Activated T-cell treated with anti-CD3 and anti-CD28 coated beads, Interleukin-2, amount 50 U/mL, for 4 hours (primary cell): ENCODE measurements around the gene UBE2E2. TPM values are rescaled to one million over a fixed set of nuclear protein-coding genes. Genes with fewer than 3 reads are reported as not detected.

Experiments
- ATAC-seq, 2 donors: fragments of 200-7000 bp; cut with Tn5 transposase; one replicate each; pipeline ENCODE4 v1.10.0; 2021
- DNase-seq: peaks from one replicate; pipeline ENCODE4 v3.0.0-alpha.2; 2020
- H3K27me3 Mint-ChIP-seq: one replicate; pipeline ENCODE4 v1.8.0; 2021; ENCODE audit warnings: low read depth, mixed read lengths
- H3K36me3 Mint-ChIP-seq: one replicate; pipeline ENCODE4 v1.8.0; 2022; ENCODE audit warnings: mixed read lengths; ENCODE audit not compliant: insufficient read depth
- H3K4me1 Mint-ChIP-seq: one replicate; pipeline ENCODE4 v1.8.0; 2021; ENCODE audit warnings: low read depth, mixed read lengths
- H3K4me3 Mint-ChIP-seq: one replicate; pipeline ENCODE4 v1.8.0; 2021; ENCODE audit warnings: mild to moderate bottlenecking, moderate library complexity, mixed read lengths
- H3K9me3 Mint-ChIP-seq: one replicate; pipeline ENCODE4 v1.8.0; 2021; ENCODE audit warnings: mixed read lengths
- total RNA-seq, 3 donors: library from RNA; stranded (reverse); gene quantifications; one replicate each; pipeline ENCODE4 v1.2.1, GENCODE V29; 2021

UBE2E2 gene
- total RNA-seq, 3 donors from 2014 or later = 8.7 to 11.5 (median 10.4) TPM

DNA sequence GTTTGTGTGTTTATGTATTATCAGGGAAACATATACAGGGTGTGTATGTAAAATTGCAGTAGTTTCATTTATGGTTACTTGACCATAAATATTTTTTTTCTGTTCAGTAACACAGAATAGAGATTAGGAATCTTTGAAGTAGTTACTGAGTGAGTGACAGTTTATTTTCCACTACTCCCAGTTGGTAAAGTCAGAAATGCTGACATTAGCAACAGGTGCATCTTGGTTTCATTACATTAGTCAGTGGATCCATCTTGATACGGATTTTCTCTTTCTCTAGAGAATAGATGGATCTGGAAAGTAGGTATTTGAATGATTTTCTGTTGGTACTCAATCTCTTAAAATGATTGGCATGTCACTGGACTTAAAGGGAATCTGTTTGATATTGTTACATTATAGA, 6.0 kb downstream of the UBE2E2 start:
- Mint-ChIP-seq H3K36me3 (no peaks in the 10 kb centered on the region), H3K4me3 (no peak overlapping the region), H3K4me1 (peaks cover 19% of the 10 kb centered on the region), H3K9me3 (no peaks in the 10 kb centered on the region), H3K27me3 (peaks cover 8% of the 10 kb centered on the region)
- DNase-seq = no peak
- ATAC-seq = no peak

DNA sequence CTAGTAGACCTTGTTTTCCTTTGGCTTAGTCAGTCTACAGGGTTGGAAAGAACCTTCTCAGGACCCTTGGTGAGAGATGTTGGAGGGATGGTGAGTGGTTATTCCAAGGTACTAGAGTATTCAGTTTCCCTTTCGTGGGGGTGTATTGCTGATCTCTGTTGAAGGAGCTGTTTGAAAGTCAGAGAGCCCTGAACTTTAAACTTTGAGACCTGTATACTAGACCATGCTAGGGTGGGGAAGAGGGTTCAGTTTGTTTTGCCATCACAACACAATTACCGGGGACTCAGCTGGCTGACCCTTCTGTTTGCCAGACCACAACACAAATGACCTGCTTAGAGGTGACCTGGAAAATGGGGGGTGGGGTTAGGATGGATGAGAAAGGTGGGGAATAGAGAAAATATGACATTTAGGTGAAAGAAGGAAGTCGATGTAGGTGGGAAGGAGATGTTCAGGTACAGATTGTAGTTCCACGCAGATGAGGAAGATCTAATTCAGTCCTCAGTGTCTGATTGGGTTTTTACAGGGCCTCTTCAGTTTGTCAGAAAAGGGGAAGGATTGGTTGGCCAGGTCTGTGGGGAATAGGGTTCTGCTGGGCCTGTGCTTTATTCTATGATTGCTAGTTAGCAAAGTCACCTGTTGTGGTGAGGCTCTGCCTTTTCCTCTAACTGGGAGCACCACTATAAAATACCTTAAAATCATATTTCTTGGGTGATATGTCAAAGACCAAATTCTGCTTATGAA, 6.8 kb downstream of the UBE2E2 start:
- no peak for ATAC-seq
- peaks cover 4% of the 10 kb centered on the region for H3K27me3 Mint-ChIP-seq
- H3K36me3 Mint-ChIP-seq = no peaks in the 10 kb centered on the region

DNA sequence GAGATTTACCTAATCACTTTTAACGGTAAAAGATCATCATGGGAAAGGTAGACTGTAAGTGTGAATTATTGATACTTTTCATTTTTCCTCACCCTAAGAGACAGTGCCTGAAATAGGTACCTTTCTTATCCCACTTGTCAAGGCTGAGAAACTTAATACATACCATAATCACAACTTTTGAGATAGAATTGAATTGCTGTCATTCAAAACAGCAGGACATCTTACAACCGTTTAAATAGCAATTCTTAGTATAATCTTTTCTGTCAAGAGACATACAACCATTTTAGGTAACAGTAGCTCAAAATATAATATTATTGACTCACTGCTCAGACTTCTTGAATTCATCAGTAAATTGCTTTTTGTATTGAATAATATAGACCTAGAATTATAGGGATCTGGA, 10.7 kb downstream of the UBE2E2 start:
- no peak overlapping the region for H3K4me3 Mint-ChIP-seq
- no peaks in the 10 kb centered on the region for H3K36me3 Mint-ChIP-seq
- no peak for DNase-seq
- H3K4me1 Mint-ChIP-seq = peaks cover 10% of the 10 kb centered on the region
- no peaks in the 10 kb centered on the region for H3K27me3 Mint-ChIP-seq
- no peak for ATAC-seq
- no peaks in the 10 kb centered on the region for H3K9me3 Mint-ChIP-seq

More for the DNA sequence above, 6.8 kb downstream of the UBE2E2 start:
- no peak overlapping the region for H3K4me3 Mint-ChIP-seq
- no peak for DNase-seq
- H3K4me1 Mint-ChIP-seq = peaks cover 15% of the 10 kb centered on the region
- H3K9me3 Mint-ChIP-seq = no peaks in the 10 kb centered on the region

DNA sequence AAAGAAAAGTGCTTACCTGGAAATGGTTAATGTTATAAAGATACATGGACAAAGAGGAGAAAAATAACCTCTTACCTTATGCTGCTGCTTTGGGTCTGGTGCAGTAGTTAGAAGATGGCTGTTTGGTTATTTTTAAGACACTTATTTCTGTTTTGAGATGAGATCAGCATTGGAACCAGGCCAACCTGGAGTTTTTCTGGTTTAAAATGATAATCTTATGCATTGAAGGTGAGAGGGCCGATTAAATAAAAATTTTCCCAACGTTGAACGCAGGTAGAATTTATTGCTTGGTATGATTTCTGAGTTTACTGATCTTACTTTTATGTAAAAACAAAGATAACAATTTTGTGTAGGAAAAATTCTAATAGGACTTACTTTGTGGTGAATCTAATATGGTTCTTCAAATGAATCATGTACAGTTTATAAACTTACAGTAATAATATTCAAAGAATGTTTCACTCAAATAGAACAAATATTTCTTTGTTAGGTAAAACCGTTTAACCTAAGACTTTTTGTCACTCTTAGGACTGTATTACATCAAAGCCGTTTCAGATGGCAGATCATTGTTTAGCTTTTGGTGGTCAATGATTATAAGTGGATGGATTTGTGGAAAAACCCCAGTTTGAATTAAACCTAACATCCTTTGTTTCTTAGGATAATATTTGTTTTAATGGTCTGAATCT, 14.9 kb downstream of the UBE2E2 start:
- Mint-ChIP-seq H3K9me3 (no peaks in the 10 kb centered on the region), H3K4me3 (no peak overlapping the region), H3K4me1 (peaks cover 16% of the 10 kb centered on the region), H3K27me3 (no peaks in the 10 kb centered on the region), H3K36me3 (no peaks in the 10 kb centered on the region)
- DNase-seq = no peak
- ATAC-seq = no peak

DNA sequence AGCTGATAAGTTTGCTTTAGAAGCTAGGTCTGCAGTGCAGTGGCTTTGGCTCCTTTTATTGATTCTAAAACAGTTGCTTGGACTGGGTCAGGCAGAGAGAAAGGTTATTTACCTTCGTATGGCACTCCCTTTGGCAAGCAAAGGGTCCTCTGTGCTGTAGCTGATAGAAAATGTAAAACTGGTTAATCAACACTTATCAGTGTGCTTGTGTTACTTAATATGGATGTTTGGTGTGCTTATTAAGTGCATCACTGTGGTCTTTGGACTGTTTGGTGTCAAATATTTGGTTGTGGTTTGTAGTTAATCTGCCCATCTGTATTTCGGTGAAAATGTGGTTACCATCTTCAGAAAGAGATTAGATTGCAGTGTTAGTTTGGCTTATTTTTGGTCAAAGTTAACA, 16.0 kb downstream of the UBE2E2 start:
- DNase-seq = no peak
- peaks cover 4% of the 10 kb centered on the region for H3K9me3 Mint-ChIP-seq
- H3K27me3 Mint-ChIP-seq = no peaks in the 10 kb centered on the region
- H3K4me3 Mint-ChIP-seq = no peak overlapping the region
- peaks cover 4% of the 10 kb centered on the region for H3K36me3 Mint-ChIP-seq
- peaks cover 17% of the 10 kb centered on the region for H3K4me1 Mint-ChIP-seq
- ATAC-seq = no peak

DNA sequence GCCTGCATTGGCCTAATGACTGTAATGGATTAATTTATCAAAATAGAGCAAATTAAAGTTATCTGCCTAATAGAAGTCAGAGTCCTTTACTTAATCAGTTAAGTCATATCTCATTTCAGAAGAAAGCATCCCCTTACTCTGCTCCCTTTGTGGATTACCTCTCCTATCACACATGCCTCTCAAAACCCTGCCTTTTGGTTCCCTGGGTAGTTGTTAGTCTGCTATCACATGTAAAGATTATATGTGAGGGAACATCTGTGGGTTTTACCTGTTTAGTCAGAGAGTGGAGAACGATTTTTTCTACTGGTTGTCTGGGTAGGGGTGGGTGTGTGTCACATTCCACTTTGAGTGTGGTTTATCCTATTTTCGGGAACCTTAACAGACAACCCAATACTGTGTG, 16.4 kb downstream of the UBE2E2 start:
- Mint-ChIP-seq H3K9me3 (peaks cover 7% of the 10 kb centered on the region), H3K27me3 (no peaks in the 10 kb centered on the region), H3K36me3 (peaks cover 4% of the 10 kb centered on the region), H3K4me1 (peaks cover 18% of the 10 kb centered on the region), H3K4me3 (no peak overlapping the region)
- ATAC-seq (no peak), DNase-seq (no peak)

DNA sequence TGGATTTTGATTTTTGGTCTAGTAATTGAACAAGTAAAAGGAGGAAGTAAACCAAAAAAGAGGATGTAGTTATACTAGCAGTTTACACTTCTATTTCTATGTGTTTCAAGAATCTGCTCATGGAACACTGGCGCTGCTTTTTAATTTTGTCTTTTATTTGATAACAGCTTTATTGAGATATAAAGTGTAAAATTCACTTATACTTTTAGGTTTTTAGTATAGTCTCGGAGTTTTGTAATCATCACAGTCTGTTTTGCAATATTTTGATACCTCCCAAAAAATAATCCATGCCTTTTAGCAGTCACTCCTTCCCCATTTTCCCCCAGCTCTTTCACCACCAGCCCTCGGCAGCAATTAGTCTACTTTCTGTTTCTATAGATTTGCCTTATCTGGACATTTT, 18.0 kb downstream of the UBE2E2 start:
- Mint-ChIP-seq H3K27me3 (no peaks in the 10 kb centered on the region), H3K9me3 (peaks cover 12% of the 10 kb centered on the region), H3K36me3 (peaks cover 4% of the 10 kb centered on the region), H3K4me1 (peaks cover 20% of the 10 kb centered on the region), H3K4me3 (no peak overlapping the region)
- ATAC-seq (no peak), DNase-seq (no peak)

DNA sequence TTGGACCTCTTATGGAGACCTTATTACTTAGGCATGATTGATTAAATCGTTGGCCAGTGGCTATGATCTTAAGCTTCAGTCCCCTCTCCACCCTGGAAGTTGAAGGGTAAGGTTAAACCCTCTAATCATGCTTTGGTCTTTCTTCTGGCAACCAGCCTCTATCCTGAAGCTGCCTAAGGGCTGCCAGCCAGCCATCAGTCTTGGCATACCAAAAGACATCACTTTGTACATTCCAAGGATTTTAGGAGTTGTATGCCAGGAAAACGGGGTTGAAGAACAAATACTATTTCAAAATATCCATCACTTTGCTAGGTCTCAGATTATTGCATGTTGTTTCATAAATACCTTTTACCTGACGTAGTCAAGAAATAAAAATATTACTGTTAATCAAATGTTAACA, 28.9 kb downstream of the UBE2E2 start:
- H3K4me3 Mint-ChIP-seq = no peak overlapping the region
- DNase-seq (no peak), ATAC-seq (no peak)

DNA sequence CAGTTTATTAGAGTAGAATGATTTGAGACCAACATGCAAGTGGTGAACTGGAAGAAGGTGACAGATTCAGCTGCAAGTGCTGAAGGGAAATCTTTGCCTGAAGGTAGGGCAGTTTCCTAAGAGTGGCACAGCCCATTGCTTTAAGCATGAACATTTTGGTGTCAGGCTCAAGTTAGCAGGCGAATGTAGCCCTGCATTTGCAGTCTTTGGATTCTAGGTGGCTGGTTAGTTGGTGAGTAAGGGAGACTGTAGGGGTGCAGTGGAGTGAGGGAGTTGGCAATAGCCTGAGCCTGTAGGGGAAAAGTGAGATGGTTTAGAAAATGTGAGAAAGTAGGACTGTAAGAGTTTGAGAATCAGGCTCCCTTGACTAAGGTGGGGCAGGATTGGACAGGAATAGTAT, 29.7 kb downstream of the UBE2E2 start:
- Mint-ChIP-seq H3K36me3 (no peaks in the 10 kb centered on the region), H3K4me1 (peaks cover 6% of the 10 kb centered on the region), H3K9me3 (no peaks in the 10 kb centered on the region), H3K27me3 (no peaks in the 10 kb centered on the region), H3K4me3 (no peak overlapping the region)
- ATAC-seq (no peak), DNase-seq (no peak)

More for the DNA sequence above, 28.9 kb downstream of the UBE2E2 start:
- Mint-ChIP-seq H3K4me1 (peaks cover 6% of the 10 kb centered on the region), H3K36me3 (no peaks in the 10 kb centered on the region), H3K9me3 (no peaks in the 10 kb centered on the region), H3K27me3 (no peaks in the 10 kb centered on the region)

DNA sequence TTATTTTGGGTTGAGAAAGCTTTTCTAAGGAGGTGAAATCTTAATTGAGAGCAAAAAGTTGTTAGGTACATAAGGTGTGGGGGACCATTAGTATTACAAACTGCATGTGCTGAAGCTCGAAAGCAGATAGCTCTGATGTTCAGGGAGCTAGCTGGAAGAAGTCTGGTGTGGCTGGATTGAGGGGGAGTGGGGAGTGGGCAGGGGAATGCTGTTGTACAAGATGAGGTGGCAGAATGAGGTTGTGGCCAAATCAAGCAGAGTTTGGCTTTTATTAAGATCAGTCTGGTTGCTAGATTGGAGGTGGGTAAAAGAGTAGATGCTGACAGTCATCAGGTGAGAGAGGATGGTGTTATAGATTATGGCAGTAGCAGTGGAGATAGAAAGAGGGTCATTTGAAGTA, 32.1 kb downstream of the UBE2E2 start:
- Mint-ChIP-seq H3K4me3 (no peak overlapping the region), H3K36me3 (no peaks in the 10 kb centered on the region), H3K4me1 (peaks cover 9% of the 10 kb centered on the region), H3K27me3 (no peaks in the 10 kb centered on the region), H3K9me3 (no peaks in the 10 kb centered on the region)
- DNase-seq = no peak
- no peak for ATAC-seq

DNA sequence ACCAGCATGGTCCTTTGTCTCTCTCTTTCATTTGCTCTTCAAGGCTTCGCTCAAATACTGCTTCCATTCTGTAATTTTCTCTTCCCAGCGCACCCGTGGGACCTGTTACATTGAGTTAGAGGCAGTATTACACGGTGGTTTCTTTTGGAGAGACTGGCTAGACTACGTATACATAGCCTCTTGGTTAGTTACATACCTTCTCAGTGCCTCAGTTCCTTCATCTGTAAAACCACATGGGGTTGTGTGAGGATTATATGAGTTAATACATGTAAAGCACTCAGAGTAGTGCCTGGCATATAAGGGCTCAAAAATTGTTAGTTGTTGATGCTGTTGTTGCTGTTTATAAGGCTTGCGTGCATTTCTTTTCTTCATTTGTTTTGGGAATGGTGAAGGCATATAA, 33.8 kb downstream of the UBE2E2 start:
- DNase-seq = no peak
- peaks cover 9% of the 10 kb centered on the region for H3K4me1 Mint-ChIP-seq
- H3K9me3 Mint-ChIP-seq = no peaks in the 10 kb centered on the region
- no peak for ATAC-seq
- H3K27me3 Mint-ChIP-seq = no peaks in the 10 kb centered on the region
- no peaks in the 10 kb centered on the region for H3K36me3 Mint-ChIP-seq
- H3K4me3 Mint-ChIP-seq = no peak overlapping the region

DNA sequence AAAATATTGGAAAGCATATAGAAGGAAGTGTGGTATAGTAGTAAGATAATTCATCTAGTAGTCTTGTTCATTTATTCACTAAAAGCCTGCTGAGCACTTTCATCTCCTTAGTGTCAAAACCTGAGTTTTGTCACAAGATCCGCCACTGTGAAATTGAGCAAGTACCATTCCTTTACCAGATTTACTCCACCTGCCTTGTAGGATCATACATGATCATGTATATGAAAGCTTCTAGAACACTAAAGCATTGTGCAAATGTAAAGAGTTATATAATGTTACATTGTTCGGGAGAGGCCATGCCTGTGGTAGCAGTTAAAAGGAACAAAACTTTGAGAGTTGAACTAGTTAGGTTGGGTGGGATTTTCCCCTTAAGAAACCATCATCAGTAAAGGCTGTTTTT, 35.0 kb downstream of the UBE2E2 start:
- DNase-seq (no peak), ATAC-seq (no peak)
- H3K4me3 Mint-ChIP-seq = no peak overlapping the region
- H3K36me3 Mint-ChIP-seq = no peaks in the 10 kb centered on the region
- no peaks in the 10 kb centered on the region for H3K27me3 Mint-ChIP-seq
- peaks cover 11% of the 10 kb centered on the region for H3K4me1 Mint-ChIP-seq
- H3K9me3 Mint-ChIP-seq = no peaks in the 10 kb centered on the region

DNA sequence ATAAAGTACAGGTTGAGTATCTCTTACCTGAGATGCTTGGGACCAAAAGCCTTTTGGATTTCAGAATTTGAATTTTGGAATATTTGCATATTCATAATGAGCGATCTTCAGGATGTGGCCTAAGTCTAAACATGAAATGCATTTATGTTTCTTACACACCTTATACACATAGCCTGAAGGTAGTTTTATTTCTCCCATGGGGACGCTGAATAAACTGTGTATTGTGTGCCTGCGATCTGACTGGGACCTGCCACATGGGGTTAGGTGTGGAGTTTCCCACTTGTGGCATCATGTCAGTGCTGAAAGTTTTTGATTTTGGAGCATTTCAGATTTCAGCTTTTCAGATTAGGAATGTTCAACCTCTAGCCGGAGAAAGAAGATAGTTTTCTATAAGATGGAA, 35.5 kb downstream of the UBE2E2 start:
- Mint-ChIP-seq H3K9me3 (no peaks in the 10 kb centered on the region), H3K27me3 (no peaks in the 10 kb centered on the region), H3K4me1 (peaks cover 11% of the 10 kb centered on the region), H3K36me3 (no peaks in the 10 kb centered on the region), H3K4me3 (no peak overlapping the region)
- DNase-seq = no peak
- ATAC-seq = no peak

DNA sequence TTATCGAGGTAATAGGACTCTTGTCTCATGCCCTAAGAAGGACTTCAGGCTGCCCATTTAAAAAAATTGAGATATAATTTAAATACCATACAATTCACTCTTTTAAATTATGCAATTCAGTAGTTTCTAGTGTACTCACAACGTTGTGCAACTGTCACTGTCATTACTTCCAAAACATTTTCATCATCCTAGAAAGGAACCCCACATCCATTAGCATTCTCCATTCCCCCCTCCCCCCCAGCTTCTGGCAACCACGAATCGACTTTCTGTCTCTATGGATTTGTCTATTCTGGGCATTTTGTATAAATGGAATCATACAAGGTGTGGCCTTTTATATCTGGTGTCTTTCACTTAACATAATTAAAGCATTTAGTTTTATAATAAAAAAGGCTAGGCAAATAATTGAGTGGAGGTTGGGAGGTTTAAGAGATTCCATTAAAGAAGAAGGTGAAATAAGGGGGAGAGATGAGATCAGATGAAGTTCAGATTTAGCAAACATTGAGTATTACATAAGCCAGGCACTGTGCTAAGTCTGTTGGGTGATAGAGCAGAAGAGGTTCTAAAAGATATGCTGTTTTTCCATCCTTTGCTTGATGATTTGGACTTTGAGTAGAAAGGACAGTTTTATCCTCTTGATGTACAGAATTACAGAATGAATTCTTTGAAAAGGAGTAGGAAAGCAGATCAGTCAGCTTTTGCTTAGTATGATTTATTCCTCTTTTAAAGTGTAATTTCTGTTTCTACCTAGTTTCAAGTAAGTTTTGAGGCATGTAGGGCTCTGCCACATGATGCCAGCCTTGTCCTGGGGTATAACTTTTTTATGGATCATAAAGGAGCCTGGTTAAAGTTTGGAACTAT, 36.3 kb downstream of the UBE2E2 start:
- Mint-ChIP-seq H3K9me3 (no peaks in the 10 kb centered on the region), H3K36me3 (no peaks in the 10 kb centered on the region), H3K4me3 (no peak overlapping the region), H3K27me3 (no peaks in the 10 kb centered on the region), H3K4me1 (peaks cover 11% of the 10 kb centered on the region)
- DNase-seq (no peak), ATAC-seq (no peak)
